Renal cortex interstitium (tissue), 11 donors: Measurements from ENCODE around the gene SHLD1. TPM values are rescaled to one million over a fixed set of nuclear protein-coding genes. Genes with fewer than 3 reads are reported as not detected.

ENCODE experiments used
- DNase-seq, 11 donors: peaks; one replicate each; pipeline ENCODE4 v3.0.0-alpha.2; 2013; ENCODE audit warnings: low read depth in 9 of 11, low spot score in 4 of 11; ENCODE audit errors: extremely low read depth in 1 of 11
- polyA plus RNA-seq, 3 donors: library from polyadenylated mRNA; unstranded; fragments of 120-200 nt; gene quantifications; one replicate each; pipeline ENCODE4 v1.2.1, GENCODE V29; 2013; ENCODE audit not compliant: insufficient read length in 3 of 3

SHLD1 gene
- polyA plus RNA-seq, 3 donors: 9.0 to 10.0 (median 9.4) TPM

DNA sequence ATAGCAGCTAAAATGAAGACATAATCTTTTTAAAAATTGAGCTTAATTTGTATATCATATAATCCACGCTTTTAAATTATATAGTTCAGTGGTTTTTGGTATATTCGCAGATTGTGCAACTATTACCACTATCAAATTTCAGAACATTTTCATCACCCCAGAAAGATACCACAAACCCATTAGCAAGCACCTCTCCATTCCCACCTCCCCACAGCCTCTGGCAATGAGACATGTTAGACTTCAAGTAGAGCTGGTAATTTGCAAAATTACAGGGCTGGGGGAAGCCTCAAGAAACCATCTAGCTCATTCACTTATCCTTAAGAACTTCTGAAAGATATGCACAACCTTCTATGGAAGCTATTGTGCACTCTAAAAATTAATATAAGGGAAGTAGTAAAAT lies 163.0 kb downstream of the SHLD1 start:
- DNase-seq: no peak

Other genes with a start within 250 kb of the SHLD1 start
- gene GPCPD1, start 139.4 kb upstream of the SHLD1 start, polyA plus RNA-seq: 10 to 100 TPM; 36.9 to 63.8 (median 47.8) TPM
- 10 to 100 TPM in 1 of 3 donors, 1 to 10 TPM in 2; 2.9 to 14.7 (median 4.4) TPM for gene CHGB, start 161.1 kb downstream of the SHLD1 start, polyA plus RNA-seq
- 10 to 100 TPM; 17.0 to 21.8 (median 18.6) TPM for gene TRMT6, start 200.1 kb downstream of the SHLD1 start, polyA plus RNA-seq
- gene MCM8, start 200.3 kb downstream of the SHLD1 start, polyA plus RNA-seq: 10 to 100 TPM; 15.6 to 18.7 (median 18.0) TPM